Astrocyte (in vitro differentiated cells and primary cell): Measurements from ENCODE around the gene INSC. TPM values are rescaled to one million over a fixed set of nuclear protein-coding genes. Genes with fewer than 3 reads are reported as not detected.
A peak's percentile ranks its signal among the peaks of the same experiment; 100 is the strongest.

Experiments
- DNase-seq: peaks from one replicate; pipeline ENCODE4 v3.0.0-alpha.2; 2010; ENCODE audit warnings: low read depth
- FAIRE-seq: peaks from 2 replicates; lab custom pipeline; 2011; peaks lifted over from hg19 to GRCh38; lab: Jason Lieb, UNC
- H2AFZ ChIP-seq: 2 replicates; pipeline ENCODE4 v1.6.0; 2012; ENCODE audit warnings: low read depth, low read length, inconsistent platforms
- H3K27ac ChIP-seq: 2 replicates; pipeline ENCODE4 v1.5.1; 2011; ENCODE audit warnings: low read depth, low read length, inconsistent platforms
- H3K27me3 ChIP-seq: 2 replicates; pipeline ENCODE4 v1.6.0; 2011; ENCODE audit warnings: low read length, inconsistent platforms; ENCODE audit not compliant: insufficient read depth
- H3K36me3 ChIP-seq: 2 replicates; pipeline ENCODE4 v1.5.1; 2011; ENCODE audit warnings: low read length, inconsistent platforms; ENCODE audit not compliant: insufficient read depth
- H3K4me1 ChIP-seq: 2 replicates; pipeline ENCODE4 v1.5.1; 2011; ENCODE audit warnings: low read length, inconsistent platforms; ENCODE audit not compliant: insufficient read depth
- H3K4me2 ChIP-seq: 2 replicates; pipeline ENCODE4 v1.6.0; 2012; ENCODE audit warnings: low read length, inconsistent platforms
- H3K4me3 ChIP-seq: 2 replicates; pipeline ENCODE4 v1.5.1; 2011; ENCODE audit warnings: low read depth, mild to moderate bottlenecking, low read length, inconsistent platforms; ENCODE audit not compliant: insufficient read depth
- H3K79me2 ChIP-seq: 2 replicates; pipeline ENCODE4 v1.6.0; 2012; ENCODE audit warnings: mild to moderate bottlenecking, low read length, inconsistent platforms; ENCODE audit not compliant: insufficient read depth
- H3K9ac ChIP-seq: 2 replicates; pipeline ENCODE4 v1.6.0; 2012; ENCODE audit warnings: mild to moderate bottlenecking, low read length, inconsistent platforms
- H3K9me3 ChIP-seq: 2 replicates; pipeline ENCODE4 v1.5.1; 2012; ENCODE audit warnings: low read depth, mild to moderate bottlenecking, low read length, inconsistent platforms; ENCODE audit not compliant: insufficient read depth
- H4K20me1 ChIP-seq: 2 replicates; pipeline ENCODE4 v1.6.0; 2012; ENCODE audit warnings: low read length, inconsistent platforms; ENCODE audit not compliant: insufficient read depth
- H3K27ac Mint-ChIP-seq: one replicate; pipeline ENCODE4 v1.8.0; 2021; ENCODE audit warnings: mild to moderate bottlenecking, mixed read lengths; ENCODE audit not compliant: unreplicated experiment
- H3K27me3 Mint-ChIP-seq: one replicate; pipeline ENCODE4 v1.8.0; 2021; ENCODE audit warnings: low read depth, mixed read lengths; ENCODE audit not compliant: unreplicated experiment
- H3K36me3 Mint-ChIP-seq: one replicate; pipeline ENCODE4 v1.8.0; 2021; ENCODE audit warnings: low read depth, mixed read lengths; ENCODE audit not compliant: unreplicated experiment
- H3K4me1 Mint-ChIP-seq: one replicate; pipeline ENCODE4 v1.8.0; 2021; ENCODE audit warnings: low read depth, mixed read lengths; ENCODE audit not compliant: unreplicated experiment
- H3K4me3 Mint-ChIP-seq: one replicate; pipeline ENCODE4 v1.8.0; 2021; ENCODE audit warnings: mild to moderate bottlenecking, moderate library complexity, mixed read lengths; ENCODE audit not compliant: unreplicated experiment
- H3K9me3 Mint-ChIP-seq: one replicate; pipeline ENCODE4 v1.8.0; 2021; ENCODE audit warnings: mild to moderate bottlenecking, mixed read lengths; ENCODE audit not compliant: unreplicated experiment
- CTCF ChIP-seq: IDR thresholded peaks from 2 replicates; pipeline ENCODE4 v1.5.1; 2011; ENCODE audit warnings: low read depth, mild to moderate bottlenecking, inconsistent platforms, low read length, moderate library complexity; ENCODE audit not compliant: insufficient read depth
- EZH2 ChIP-seq: IDR thresholded peaks from 2 replicates; pipeline ENCODE4 v1.6.1; 2012; ENCODE audit warnings: mild to moderate bottlenecking, low read length, inconsistent platforms; ENCODE audit not compliant: insufficient read depth
- total RNA-seq: library from RNA; stranded (reverse); gene quantifications from 2 replicates; pipeline ENCODE4 v1.2.1, GENCODE V29; 2021

Gene INSC
- total RNA-seq, 1 donor from 2014 or later = not detected

GRCh38 chr11:15104166-15104565 is 10.6 kb upstream of the INSC start:
- H3K9me3 Mint-ChIP-seq = peaks cover 3% of the 10 kb centered on the region
- Histone ChIP-seq H3K4me2 (no peak overlapping the region), H3K27ac (no peak overlapping the region), H3K27me3 (peaks cover 7% of the 10 kb centered on the region), H3K36me3 (no peaks in the 10 kb centered on the region), H3K79me2 (no peaks in the 10 kb centered on the region), H2AFZ (no peak overlapping the region), H3K4me1 (peaks cover 24% of the 10 kb centered on the region), H3K4me3 (no peak overlapping the region), H3K9ac (no peak overlapping the region), H3K9me3 (no peaks in the 10 kb centered on the region), H4K20me1 (no peaks in the 10 kb centered on the region)
- no peak overlapping the region for H3K4me3 Mint-ChIP-seq
- peaks cover 2% of the 10 kb centered on the region for H3K36me3 Mint-ChIP-seq
- H3K27me3 Mint-ChIP-seq = peaks cover 7% of the 10 kb centered on the region
- peaks cover 14% of the 10 kb centered on the region for H3K4me1 Mint-ChIP-seq
- TF ChIP-seq EZH2 (no peak), CTCF (no peak)
- H3K27ac Mint-ChIP-seq = no peak overlapping the region
- no peak for DNase-seq
- no peak for FAIRE-seq

- Histone ChIP-seq H3K9ac (peak overlapping the region; percentile 33), H3K4me2 (peak overlapping the region; percentile 83), H3K4me3 (peak overlapping the region; percentile 43), H3K27ac (peak overlapping the region; percentile 51), H3K27me3 (no peaks in the 10 kb centered on the region), H3K4me1 (peaks cover 24% of the 10 kb centered on the region), H3K9me3 (no peaks in the 10 kb centered on the region), H3K79me2 (no peaks in the 10 kb centered on the region), H4K20me1 (no peaks in the 10 kb centered on the region), H2AFZ (peak overlapping the region; percentile 39), H3K36me3 (no peaks in the 10 kb centered on the region)
- Mint-ChIP-seq H3K9me3 (peaks cover 3% of the 10 kb centered on the region), H3K27ac (no peak overlapping the region), H3K4me3 (no peak overlapping the region), H3K27me3 (peaks cover 6% of the 10 kb centered on the region), H3K36me3 (peaks cover 2% of the 10 kb centered on the region), H3K4me1 (peaks cover 14% of the 10 kb centered on the region)
- DNase-seq = peak; percentile 82
- TF ChIP-seq EZH2 (no peak), CTCF (no peak)
- no peak for FAIRE-seq
Observed at GRCh38 chr11:15106201-15106965, 8.3 kb upstream of the INSC start.
